Panc1 (cell line): ENCODE data around the gene ASPN.

Experiments
- POLR2AphosphoS5 ChIP-seq: IDR thresholded peaks from 2 replicates; pipeline ENCODE4 v1.6.1; 2012; ENCODE audit warnings: mild to moderate bottlenecking, low read depth, low read length, moderate library complexity
- TF ChIP-seq, protein P1 (sequence below): fragments of 450-650 bp; IDR thresholded peaks from 2 replicates; pipeline ENCODE4 v1.5.1; 2017; ENCODE audit warnings: mild to moderate bottlenecking

DNA sequence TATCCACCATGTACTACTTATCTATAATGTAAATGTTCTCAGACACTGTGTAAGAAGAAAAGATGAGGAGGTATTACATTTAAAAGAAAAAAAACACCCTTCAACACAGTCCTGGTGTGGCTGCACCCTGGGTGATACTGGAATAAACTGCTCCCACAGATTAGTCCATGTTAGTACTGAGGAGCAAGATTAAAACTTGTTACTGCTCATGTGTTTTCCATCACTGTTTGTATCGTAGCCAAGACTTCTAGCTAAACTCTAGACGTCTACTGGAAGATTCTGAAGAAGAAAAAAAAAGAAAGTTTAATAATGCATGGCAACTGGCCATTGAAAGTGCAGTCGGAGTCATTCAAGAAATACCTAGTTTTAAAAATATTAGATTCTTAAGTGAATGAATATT is at the start of gene ASPN:
- TF ChIP-seq, protein P1, sequence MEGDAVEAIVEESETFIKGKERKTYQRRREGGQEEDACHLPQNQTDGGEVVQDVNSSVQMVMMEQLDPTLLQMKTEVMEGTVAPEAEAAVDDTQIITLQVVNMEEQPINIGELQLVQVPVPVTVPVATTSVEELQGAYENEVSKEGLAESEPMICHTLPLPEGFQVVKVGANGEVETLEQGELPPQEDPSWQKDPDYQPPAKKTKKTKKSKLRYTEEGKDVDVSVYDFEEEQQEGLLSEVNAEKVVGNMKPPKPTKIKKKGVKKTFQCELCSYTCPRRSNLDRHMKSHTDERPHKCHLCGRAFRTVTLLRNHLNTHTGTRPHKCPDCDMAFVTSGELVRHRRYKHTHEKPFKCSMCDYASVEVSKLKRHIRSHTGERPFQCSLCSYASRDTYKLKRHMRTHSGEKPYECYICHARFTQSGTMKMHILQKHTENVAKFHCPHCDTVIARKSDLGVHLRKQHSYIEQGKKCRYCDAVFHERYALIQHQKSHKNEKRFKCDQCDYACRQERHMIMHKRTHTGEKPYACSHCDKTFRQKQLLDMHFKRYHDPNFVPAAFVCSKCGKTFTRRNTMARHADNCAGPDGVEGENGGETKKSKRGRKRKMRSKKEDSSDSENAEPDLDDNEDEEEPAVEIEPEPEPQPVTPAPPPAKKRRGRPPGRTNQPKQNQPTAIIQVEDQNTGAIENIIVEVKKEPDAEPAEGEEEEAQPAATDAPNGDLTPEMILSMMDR: no peak
- TF ChIP-seq POLR2AphosphoS5: no peak
